Measurements from ENCODE around the gene TMC5.

Gene TMC5

GRCh38 chr16:19463468-19464315 lies 46.0 kb downstream of the TMC5 start:
- no peak for DNase-seq

DNA sequence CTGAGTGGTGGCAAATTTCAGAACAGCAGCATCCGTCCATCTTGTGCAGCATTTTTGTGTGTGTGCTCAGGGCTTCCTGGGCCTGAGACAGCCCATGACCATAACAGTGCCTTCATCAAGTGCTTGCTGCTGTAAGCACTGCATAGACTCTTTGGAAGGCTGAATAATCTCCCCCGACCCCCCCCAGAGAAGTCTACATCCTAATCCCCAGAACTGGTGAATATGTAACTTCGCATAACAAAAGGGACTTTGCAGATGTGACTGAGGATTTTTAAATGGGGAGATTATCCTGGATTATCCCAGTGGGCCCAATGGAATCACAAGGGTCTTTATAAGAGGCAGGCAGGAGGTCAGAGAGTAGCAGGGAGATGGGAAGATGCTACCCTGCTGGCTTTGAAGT lies 50.6 kb downstream of the TMC5 start:
- DNase-seq, result no peak

GRCh38 chr16:19472482-19472881 lies 54.8 kb downstream of the TMC5 start:
- no peak for DNase-seq

DNA sequence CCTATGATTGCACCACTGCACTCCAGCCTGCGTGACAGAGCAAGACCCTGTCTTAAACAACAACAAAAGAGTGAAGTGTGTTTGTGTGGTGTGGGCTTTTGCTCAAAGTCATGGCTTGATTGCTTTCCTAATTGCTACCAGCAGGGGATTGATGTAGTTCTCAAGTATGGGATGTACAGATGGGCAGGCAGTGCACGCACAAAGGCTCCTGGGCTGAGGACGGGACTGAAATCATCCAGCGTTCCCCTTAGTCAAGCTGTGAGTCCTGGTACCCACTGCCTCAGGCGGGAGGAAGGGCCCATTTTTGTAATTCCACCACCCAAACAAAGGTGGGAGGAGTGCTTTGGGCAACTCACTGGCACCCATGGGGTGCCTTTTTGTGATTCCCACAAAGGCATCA lies 56.9 kb downstream of the TMC5 start:
- DNase-seq, result no peak

GRCh38 chr16:19478505-19478904 lies 60.8 kb downstream of the TMC5 start:
- no peak for DNase-seq

GRCh38 chr16:19479302-19479721 lies 61.6 kb downstream of the TMC5 start:
- DNase-seq, result no peak

DNA sequence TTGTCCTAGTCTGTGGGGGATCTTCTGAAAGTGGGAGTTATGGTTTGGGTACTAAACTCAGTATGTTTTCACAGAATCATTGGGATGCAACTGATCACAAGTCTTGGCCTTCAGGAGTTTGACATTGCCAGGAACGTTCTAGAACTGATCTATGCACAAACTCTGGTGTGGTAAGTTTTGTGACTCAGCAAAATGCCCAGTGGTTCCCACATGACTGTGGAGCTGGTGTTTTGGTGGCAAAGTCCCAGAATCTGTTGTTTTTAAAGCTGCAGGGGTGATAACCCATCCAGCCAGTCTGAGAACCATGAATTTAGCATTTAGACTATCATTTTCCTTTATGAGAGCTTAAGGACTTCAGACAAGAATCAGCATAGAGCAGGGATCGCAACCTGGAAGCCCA lies 63.6 kb downstream of the TMC5 start:
- DNase-seq, result no peak

- DNase-seq, result no peak
Measured at GRCh38 chr16:19481769-19482168, 64.1 kb downstream of the TMC5 start.

DNA sequence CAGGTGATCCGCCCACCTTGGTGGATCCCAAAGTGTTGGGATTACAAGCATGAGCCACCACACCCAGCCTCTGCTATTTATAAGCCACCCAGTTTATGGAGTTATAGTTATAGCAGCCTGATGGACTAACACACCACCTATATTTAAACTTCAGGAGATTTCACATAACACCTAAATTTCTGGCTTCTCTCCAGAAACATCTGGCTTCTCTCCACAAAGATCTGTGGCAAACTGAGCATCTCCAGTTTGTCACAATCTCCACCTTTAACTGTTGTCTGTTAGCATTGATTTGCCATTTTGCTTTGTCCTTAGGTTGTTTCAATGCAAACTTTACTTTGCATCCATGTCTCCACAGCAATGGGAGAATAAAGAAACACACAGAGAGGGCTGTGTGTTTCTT lies 64.6 kb downstream of the TMC5 start:
- no peak for DNase-seq

GRCh38 chr16:19484096-19484495 lies 66.4 kb downstream of the TMC5 start:
- no peak for DNase-seq

GRCh38 chr16:19485611-19486010 lies 67.9 kb downstream of the TMC5 start:
- no peak for DNase-seq

- DNase-seq, result no peak
Measured at GRCh38 chr16:19486051-19486450, 68.4 kb downstream of the TMC5 start.

GRCh38 chr16:19486750-19487325 lies 69.2 kb downstream of the TMC5 start:
- no peak for DNase-seq

DNA sequence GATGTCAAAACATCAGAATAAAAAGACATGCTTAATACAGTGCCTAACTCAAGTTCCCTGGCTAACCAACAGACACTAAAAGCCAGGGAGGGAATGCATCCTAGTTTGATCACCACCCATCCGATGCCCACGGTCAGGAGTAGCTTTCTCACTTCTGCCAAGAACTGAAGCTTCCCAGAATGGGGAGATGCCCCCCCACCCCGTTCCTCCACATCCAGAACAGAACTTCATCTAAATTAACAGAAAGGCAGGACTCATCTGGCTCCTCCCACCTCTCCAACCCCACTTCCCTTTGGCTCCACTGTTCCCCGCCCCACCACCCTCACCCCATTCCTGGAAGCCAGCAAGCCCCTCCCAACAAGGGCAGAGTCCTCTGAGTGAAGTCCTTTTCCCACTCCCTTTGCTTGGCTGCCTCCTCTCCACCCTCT lies 70.5 kb downstream of the TMC5 start:
- DNase-seq, result no peak

DNA sequence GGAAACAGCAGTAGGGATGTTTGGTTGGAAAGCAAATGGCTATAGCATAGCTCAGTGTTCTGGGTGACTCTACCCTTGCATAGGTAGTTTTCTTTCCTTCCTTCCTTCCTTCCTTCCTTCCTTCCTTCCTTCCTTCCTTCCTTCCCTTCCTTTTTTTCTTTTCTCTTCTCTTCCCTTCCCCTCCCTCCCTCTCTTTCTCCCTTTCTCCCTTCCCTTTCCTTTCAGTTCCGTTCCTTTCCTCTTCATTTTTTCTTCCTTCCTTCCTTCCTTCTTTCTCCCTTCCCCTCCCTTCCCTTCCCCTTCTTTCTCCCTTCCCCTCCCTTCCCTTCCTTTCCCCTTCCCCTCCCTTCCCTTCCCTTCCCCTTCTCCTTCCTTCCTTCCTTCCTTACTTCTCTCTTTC lies 72.9 kb downstream of the TMC5 start:
- no peak for DNase-seq

- no peak for DNase-seq
Measured at GRCh38 chr16:19497176-19497575, 79.5 kb downstream of the TMC5 start.

DNA sequence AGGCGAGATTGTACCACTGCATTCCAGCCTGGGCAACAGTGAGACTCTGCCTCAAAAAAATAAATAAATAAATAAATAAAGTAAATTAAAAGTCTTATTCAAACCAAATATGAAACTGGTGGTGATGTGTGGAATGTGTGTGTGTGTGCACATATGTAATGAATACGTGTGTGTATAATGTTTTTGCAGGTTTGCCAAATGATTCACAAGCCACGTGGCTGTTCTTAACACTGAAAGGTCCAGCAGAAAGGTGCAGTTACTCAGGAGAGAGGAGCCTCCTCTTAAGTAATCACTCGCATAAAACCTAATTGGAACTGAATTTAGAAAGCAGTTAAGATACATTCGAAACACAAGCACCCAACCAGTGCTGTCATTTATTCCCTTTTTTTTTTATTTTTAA lies 81.3 kb downstream of the TMC5 start:
- no peak for DNase-seq

DNA sequence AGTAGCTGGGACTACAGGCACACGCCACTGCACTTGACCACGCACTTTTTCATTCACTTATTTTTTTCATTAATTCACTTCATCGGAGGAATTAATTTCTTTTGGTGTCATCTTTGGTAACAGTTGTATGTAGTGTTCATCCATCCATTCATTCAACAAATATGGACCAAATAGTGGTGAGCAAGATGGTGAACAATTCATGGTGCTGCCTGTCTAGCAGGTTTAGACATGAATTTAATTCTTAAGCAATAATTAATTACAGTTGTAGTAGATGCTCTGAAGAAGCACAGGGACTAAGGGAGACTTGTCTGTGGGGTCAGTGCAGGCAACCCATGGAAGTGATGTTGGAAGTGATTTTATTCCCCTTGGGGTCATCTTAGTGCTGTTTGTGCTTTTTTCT lies 81.8 kb downstream of the TMC5 start:
- DNase-seq, result no peak

- DNase-seq, result peak; percentile 92
Measured at GRCh38 chr16:19502395-19503131, 84.9 kb downstream of the TMC5 start.

- no peak for DNase-seq
Measured at GRCh38 chr16:19503461-19504075, 85.9 kb downstream of the TMC5 start.

- DNase-seq, result peak; percentile 26
Measured at GRCh38 chr16:19505600-19506303, 88.1 kb downstream of the TMC5 start.

- no peak for DNase-seq
Measured at GRCh38 chr16:19506965-19507364, 89.3 kb downstream of the TMC5 start.

DNA sequence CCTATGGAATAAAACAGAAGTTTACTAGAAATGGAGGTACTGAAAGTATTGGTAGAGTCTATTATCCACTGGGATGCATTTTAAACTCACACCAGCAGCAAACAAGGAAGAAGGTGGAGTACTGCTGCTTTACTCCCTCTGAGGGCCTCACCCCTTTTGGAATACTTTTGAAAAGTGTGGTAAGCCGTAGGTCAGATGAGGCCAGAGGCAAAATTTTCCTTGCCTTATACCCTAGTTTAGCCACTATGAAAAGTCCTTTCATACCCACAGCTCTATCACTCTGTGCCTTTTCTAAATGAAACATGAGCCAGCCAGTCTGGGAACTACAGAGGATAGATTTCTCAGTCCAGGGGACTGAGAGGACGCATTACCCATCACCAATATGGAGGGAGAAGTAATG lies 90.2 kb downstream of the TMC5 start:
- DNase-seq, result no peak
